Left ventricle myocardium inferior (tissue), 1 donor: ENCODE results near the gene PAM. TPM values are rescaled to one million over a fixed set of nuclear protein-coding genes. Genes with fewer than 3 reads are reported as not detected.

Experiments
- DNase-seq: peaks from one replicate; pipeline ENCODE4 v3.0.0-alpha.2; 2020
- H3K27ac ChIP-seq: fragments of 200-600 bp; replicated peaks from 2 replicates; pipeline ENCODE4 v1.8.0; 2021
- H3K27me3 ChIP-seq: fragments of 200-600 bp; 2 replicates; pipeline ENCODE4 v1.8.0; 2021; ENCODE audit warnings: low read depth
- H3K36me3 ChIP-seq: fragments of 200-600 bp; 2 replicates; pipeline ENCODE4 v1.8.0; 2021
- H3K4me1 ChIP-seq: fragments of 200-600 bp; 2 replicates; pipeline ENCODE4 v1.8.0; 2021
- H3K4me3 ChIP-seq: fragments of 200-600 bp; 2 replicates; pipeline ENCODE4 v1.8.0; 2021; ENCODE audit warnings: mild to moderate bottlenecking, moderate library complexity
- H3K9me3 ChIP-seq: fragments of 200-600 bp; replicated peaks from 2 replicates; pipeline ENCODE4 v1.8.0; 2021
- CTCF ChIP-seq: fragments of 200-600 bp; IDR thresholded peaks from 2 replicates; pipeline ENCODE4 v1.8.0; 2021; ENCODE audit warnings: antibody characterized with exemption, mild to moderate bottlenecking, borderline replicate concordance
- intact Hi-C: fragments of 100-400 bp; cut with micrococcal nuclease; formaldehyde crosslinking; loops from one replicate; pipeline ENCODE4 v1.11.0; 2022
- total RNA-seq: library from RNA; stranded (reverse); fragmentation: NEBNext Ultra II Directional; extraction: Animal tissue kit (Norgen Biotek cat#: 25700); gene quantifications from one replicate; pipeline ENCODE4 v1.2.1, GENCODE V29; 2021
- donor health status: DM: no; HTN: yes; CAD: no; lungs with severe emphysema.

Gene PAM
- total RNA-seq, 1 donor from 2014 or later: 1,051 TPM

GRCh38 chr5:102867992-102868662 lies 113.0 kb downstream of the PAM start:
- Histone ChIP-seq H3K36me3 (peaks cover 9% of the 10 kb centered on the region), H3K27ac (peak overlapping the region; percentile 95), H3K27me3 (no peaks in the 10 kb centered on the region), H3K9me3 (no peaks in the 10 kb centered on the region), H3K4me1 (peaks cover 84% of the 10 kb centered on the region), H3K4me3 (peak overlapping the region; percentile 78)
- TF ChIP-seq CTCF: no peak
- intact Hi-C loops: no loop called here
- DNase-seq: no peak

GRCh38 chr5:102869230-102869629 lies 114.1 kb downstream of the PAM start:
- TF ChIP-seq CTCF: no peak
- Histone ChIP-seq H3K4me3 (peak overlapping the region; percentile 78), H3K36me3 (peaks cover 9% of the 10 kb centered on the region), H3K4me1 (peaks cover 78% of the 10 kb centered on the region), H3K9me3 (no peaks in the 10 kb centered on the region), H3K27ac (peak overlapping the region; percentile 25), H3K27me3 (no peaks in the 10 kb centered on the region)
- no peak for DNase-seq
- intact Hi-C loops: no loop called here

- Histone ChIP-seq H3K27ac (no peak overlapping the region), H3K9me3 (no peaks in the 10 kb centered on the region), H3K36me3 (peaks cover 9% of the 10 kb centered on the region), H3K4me1 (peaks cover 61% of the 10 kb centered on the region), H3K4me3 (no peak overlapping the region), H3K27me3 (no peaks in the 10 kb centered on the region)
- intact Hi-C loops: no loop called here
- DNase-seq: no peak
- no peak for TF ChIP-seq CTCF
Observed at GRCh38 chr5:102873379-102873932, 118.4 kb downstream of the PAM start.

GRCh38 chr5:102874054-102874453 lies 118.9 kb downstream of the PAM start:
- TF ChIP-seq CTCF: no peak
- Histone ChIP-seq H3K9me3 (no peaks in the 10 kb centered on the region), H3K27ac (no peak overlapping the region), H3K36me3 (peaks cover 8% of the 10 kb centered on the region), H3K4me3 (no peak overlapping the region), H3K4me1 (peaks cover 56% of the 10 kb centered on the region), H3K27me3 (no peaks in the 10 kb centered on the region)
- no peak for DNase-seq
- intact Hi-C loops: no loop called here

- Histone ChIP-seq H3K27me3 (no peaks in the 10 kb centered on the region), H3K36me3 (peaks cover 13% of the 10 kb centered on the region), H3K4me3 (no peak overlapping the region), H3K27ac (no peak overlapping the region), H3K9me3 (no peaks in the 10 kb centered on the region), H3K4me1 (peaks cover 41% of the 10 kb centered on the region)
- intact Hi-C loops: no loop called here
- no peak for DNase-seq
- TF ChIP-seq CTCF: no peak
Observed at GRCh38 chr5:102875721-102876123, 120.6 kb downstream of the PAM start.
